HG02642 (cell line): Measurements from ENCODE around the gene KCTD17.

Source experiments
- ATAC-seq: cut with Tn5 transposase; IDR thresholded peaks from one replicate; pipeline ENCODE4 v1.9.1; 2021; ENCODE audit warnings: mild to moderate bottlenecking; ENCODE audit not compliant: unreplicated experiment, poor library complexity

KCTD17 gene, protein sequence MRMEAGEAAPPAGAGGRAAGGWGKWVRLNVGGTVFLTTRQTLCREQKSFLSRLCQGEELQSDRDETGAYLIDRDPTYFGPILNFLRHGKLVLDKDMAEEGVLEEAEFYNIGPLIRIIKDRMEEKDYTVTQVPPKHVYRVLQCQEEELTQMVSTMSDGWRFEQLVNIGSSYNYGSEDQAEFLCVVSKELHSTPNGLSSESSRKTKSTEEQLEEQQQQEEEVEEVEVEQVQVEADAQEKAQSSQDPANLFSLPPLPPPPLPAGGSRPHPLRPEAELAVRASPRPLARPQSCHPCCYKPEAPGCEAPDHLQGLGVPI

DNA sequence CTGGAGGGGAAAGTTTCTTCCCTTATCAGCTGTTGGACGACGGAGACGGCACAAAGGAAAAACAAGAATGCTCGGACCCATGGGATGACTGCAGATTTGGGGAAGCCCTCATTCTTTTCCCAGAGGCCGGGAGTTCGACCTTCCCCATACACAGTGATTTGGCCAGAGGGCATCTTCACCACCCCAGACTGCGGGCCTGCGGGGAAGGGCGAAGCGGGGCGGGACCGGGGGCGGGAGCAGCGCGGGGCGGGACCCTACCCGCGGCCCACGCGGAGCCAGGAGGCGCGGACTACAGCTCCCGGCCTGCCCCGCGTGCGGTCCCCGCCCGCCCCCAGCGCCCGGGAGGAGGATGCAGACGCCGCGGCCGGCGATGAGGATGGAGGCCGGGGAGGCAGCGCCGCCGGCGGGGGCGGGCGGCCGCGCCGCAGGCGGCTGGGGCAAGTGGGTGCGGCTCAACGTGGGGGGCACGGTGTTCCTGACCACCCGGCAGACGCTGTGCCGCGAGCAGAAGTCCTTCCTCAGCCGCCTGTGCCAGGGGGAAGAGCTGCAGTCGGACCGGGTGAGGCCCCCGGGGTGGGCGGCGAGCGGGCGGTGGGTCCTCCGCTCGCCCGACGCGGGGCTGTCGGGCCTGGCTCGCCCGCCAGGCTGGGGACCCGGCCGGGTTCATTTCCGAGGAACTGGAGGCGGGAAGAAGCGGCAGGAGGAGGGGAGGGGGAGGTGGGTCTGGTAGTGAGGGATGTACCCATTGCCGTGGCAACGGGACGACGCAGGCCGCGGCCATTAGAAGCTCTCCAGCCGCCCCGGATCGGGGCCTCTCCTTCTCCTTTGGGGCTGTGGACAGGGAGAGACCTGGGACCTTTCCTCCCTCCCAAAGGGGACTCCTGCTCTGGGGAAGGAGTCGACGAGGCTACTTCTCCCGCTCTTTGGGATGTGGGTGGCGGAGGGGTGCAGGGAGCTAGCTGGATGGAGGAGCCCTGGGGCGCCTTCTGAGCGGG, at the start of gene KCTD17:
KCTD17 (plus strand) TSS at position 352 of the 995 bp plus-strand sequence; CDS start at position 371, 19 bp downstream.
- ATAC-seq: peak; percentile 76

GRCh38 chr22:37001826-37002225, 49.7 kb upstream of the KCTD17 start:
- ATAC-seq: no peak

DNA sequence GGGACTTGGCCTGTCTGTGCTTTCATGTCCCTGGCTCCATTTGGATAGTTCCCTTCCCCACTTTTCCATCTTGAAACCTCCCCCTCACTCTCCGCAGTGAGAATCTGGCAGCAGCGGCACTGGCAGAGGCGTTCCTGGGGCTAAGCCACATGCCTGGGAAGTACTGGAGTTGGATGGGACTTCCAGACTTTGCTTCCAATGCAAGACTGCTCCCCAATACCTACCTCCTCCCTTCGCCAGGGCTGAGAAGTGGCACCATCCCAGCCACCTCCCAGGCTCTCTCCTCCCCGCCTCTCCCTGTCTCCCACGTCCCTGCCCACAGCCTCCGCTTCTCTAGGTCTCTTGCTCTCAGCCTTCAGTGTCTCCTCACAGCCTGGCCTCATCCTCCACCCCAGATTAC, 48.9 kb upstream of the KCTD17 start:
- ATAC-seq: no peak

DNA sequence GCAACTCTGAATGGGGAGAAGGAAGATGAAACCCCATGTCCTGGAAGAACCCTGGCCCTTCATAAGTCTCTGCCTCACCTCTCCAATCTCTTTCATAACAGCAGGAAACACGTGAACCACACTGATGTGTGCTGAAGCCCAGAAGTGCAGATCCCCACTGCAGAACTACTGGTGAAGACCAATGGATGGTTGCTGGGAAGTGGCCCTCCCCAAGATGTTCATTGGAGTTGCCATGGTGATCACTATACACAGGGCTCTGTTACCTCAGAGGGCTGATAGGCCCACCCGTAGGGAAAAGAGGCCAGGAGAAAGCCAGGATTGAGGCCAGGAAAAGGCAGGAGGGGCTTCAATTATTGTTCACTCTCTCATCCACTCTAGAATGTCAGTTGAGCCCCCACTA, 43.9 kb upstream of the KCTD17 start:
- ATAC-seq: no peak

GRCh38 chr22:37008365-37008764, 43.2 kb upstream of the KCTD17 start:
- ATAC-seq: no peak

GRCh38 chr22:37009490-37009889, 42.1 kb upstream of the KCTD17 start:
- no peak for ATAC-seq

DNA sequence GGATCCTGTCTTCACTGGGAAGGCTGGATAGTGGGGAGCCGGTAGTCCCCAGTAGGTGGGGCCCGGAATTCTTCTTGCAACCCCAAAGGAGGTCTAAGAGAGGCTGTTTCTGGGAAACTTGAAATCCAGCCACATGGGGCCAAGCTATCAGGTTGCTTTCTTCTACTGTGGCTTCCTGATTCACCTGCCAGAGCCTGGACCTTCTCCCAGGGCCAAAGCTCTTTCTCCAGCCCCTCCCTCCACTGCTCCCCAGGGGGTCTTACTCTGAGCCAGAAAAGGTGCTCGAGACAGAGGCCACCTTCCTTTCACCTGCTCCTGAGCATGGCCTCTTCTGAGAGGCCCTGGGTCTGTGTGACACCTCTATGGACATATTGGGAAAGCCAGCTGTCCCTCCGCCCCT, 41.4 kb upstream of the KCTD17 start:
- ATAC-seq: no peak

GRCh38 chr22:37010976-37011375, 40.6 kb upstream of the KCTD17 start:
- ATAC-seq: no peak

DNA sequence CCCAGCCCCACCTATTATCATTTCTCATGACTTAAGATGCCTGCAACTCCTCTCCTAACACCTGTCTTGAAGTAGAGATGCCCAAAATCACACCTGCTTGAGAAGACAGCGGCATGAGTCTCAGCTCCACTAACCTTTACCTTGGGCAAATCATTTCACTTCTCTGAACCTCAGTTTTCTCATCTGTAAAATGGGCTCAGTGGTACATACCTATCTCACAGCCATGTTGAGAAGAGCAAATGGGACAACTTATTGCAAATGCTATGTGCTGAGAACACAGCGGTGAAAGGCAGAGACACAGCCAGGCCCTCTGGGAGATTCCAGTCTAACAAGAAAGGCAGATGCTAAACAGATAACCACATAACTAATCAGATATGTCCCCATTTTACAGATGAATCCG, 40.1 kb upstream of the KCTD17 start:
- ATAC-seq: no peak

- ATAC-seq: no peak
These were observed 39.2 kb upstream of the KCTD17 start for GRCh38 chr22:37012262-37012904.

DNA sequence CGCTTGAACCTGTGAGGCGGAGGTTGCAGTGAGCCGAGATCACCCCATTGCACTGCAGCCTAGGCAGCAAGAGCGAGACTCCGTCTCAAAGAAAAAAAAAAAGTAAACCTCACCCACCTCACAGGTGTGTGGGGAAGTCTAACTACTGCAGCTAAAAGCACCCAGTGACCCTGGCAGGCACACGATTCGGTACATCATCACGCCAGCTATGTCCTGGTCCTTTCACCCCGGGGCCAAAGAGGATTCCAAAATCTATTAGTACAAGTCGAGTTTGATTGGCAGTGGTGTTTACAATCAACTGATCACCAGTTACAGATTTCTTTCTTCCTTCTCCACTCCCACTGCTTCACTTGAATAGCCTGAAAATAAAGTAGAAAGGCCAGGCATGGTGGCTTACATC, 38.6 kb upstream of the KCTD17 start:
- no peak for ATAC-seq

- ATAC-seq: no peak
These were observed 37.1 kb upstream of the KCTD17 start for GRCh38 chr22:37014415-37014806.

DNA sequence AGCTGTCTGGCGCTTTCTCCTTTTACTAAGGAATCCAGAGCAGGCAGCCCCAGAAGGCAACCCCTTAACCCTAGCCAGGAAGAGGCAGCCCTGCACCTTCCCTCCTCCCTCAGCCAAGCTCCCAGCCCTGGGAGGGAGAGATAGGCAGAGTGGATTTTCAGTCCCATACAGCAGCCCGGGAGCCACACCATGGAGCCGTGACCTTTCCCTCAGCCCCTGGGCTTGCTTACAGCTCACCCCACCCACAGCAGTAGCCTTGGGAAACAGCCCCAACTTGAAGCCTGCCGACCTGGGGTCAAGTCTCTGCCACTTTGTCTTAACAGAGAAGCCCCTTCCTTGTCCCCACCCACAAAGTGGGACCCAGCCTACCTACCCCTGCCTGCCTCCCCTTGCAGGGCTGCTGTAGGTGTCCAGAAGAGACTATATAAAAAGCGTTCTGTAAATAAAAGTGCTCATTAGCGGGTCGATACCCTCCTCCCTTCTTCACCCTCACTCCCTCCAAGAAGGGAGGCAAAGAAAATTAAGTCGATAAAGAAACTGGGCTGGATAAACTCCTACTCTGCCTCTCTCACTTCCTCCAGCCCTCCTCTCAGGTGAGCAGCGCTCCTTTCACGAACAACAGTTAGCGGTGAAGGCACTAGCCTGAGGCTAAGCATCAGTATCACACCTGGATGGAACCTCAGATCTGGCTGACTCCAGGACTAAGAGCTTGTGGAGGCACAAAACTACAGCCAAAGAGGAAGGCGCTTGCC, 36.5 kb upstream of the KCTD17 start:
- ATAC-seq: no peak

- ATAC-seq: no peak
These were observed 36.0 kb upstream of the KCTD17 start for GRCh38 chr22:37015587-37015878.

DNA sequence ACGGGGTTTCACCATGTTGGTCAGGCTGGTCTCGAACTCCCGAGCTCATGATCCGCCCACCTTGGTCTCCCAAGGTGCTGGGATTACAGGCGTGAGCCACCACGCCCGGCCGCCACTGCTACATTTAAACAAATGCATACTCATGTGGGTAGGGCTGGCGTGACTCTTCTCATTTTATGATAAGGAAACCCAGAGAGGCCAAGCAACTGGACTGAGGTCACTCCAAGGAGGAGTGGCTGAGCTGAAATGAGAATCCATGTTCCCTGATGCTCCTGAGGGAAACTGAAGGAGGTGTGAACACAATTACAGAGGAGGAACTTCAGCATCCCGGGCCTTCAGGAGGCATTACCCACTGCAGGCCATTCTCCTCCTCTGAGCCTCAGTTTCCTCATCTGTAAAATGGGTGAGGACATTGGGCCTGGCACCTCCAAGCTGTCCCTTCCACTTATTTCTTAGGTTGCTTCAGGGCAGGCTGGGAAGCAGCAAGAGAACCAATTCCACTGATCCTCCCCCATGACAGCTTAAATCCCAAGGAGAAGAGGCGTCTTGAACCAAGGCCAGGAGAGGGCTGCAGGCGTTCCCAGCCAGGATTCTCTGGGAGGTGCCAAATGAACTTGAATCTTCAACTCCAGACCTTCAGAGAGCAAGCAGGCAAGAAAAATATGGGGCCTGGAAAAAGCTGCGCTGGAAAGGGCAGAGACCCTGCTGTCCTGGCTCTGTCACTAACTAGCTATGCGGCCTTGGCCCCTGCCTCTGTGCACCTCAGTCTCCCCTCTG, 35.2 kb upstream of the KCTD17 start:
- no peak for ATAC-seq

GRCh38 chr22:37017356-37017755, 34.2 kb upstream of the KCTD17 start:
- no peak for ATAC-seq

- ATAC-seq: no peak
These were observed 33.3 kb upstream of the KCTD17 start for GRCh38 chr22:37018086-37018814.

DNA sequence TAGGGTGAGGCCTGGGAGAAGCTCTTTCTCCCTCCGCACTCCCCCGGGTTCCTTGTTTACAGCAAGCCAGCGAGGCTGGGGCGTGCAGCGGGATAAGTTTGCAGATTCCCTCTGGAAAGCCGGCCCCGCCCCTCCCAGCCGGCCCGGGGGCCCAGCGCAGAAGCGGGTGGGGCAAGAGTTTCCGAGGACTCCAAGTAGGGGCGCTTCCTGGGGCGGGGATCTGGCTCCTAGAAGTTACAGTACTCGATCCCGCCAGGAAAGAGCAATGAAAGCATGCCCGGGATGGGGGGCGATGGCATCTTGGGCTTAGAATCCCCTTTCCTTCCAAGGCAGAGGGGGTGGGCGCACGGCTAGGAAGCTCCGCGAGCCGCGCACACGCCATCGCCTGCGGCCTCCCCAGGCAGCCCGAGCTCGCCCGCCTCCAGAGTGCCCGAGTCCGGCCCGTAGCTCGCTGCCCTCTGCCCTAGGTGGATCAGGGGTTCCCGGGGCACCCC, 32.7 kb upstream of the KCTD17 start:
- peak; percentile 28 for ATAC-seq
